ENCODE data around the gene FBXL19.
"Not testable (repeated sequence)": the region's sequence is repeated elsewhere in the genome, so short reads cannot be mapped to it uniquely, and the experiment has no call there.

FBXL19 gene

GRCh38 chr16:30923554-30924075, at the start of gene FBXL19:
Gene FBXL19, plus strand, starts transcription at chr16:30923572. Its CDS starts 2,183 bp downstream, at chr16:30925755.
- no peak for FAIRE-seq

- FAIRE-seq: no peak
These were observed 49.0 kb upstream of the FBXL19 start for GRCh38 chr16:30874244-30874820.

- no peak for FAIRE-seq
These were observed 48.3 kb upstream of the FBXL19 start for GRCh38 chr16:30874821-30875717.

GRCh38 chr16:30875871-30876801, 47.2 kb upstream of the FBXL19 start:
- FAIRE-seq: no peak

- FAIRE-seq: no peak
These were observed 46.5 kb upstream of the FBXL19 start for GRCh38 chr16:30876867-30877266.

- FAIRE-seq: no peak
These were observed 40.7 kb upstream of the FBXL19 start for GRCh38 chr16:30882429-30883310.

GRCh38 chr16:30884760-30885159, 38.6 kb upstream of the FBXL19 start:
- FAIRE-seq: no peak

- no peak for FAIRE-seq
These were observed 38.2 kb upstream of the FBXL19 start for GRCh38 chr16:30885196-30885595.

GRCh38 chr16:30886145-30886544, 37.2 kb upstream of the FBXL19 start:
- no peak for FAIRE-seq

GRCh38 chr16:30887927-30888326, 35.4 kb upstream of the FBXL19 start:
- no peak for FAIRE-seq

- FAIRE-seq: no peak
These were observed 34.4 kb upstream of the FBXL19 start for GRCh38 chr16:30888856-30889499.

GRCh38 chr16:30889721-30890120, 33.7 kb upstream of the FBXL19 start:
- FAIRE-seq: no peak

- FAIRE-seq: not testable (repeated sequence)
These were observed 32.1 kb upstream of the FBXL19 start for GRCh38 chr16:30891043-30891823.

GRCh38 chr16:30892670-30893416, 30.5 kb upstream of the FBXL19 start:
- no peak for FAIRE-seq

GRCh38 chr16:30893417-30893743, 30.0 kb upstream of the FBXL19 start:
- no peak for FAIRE-seq

GRCh38 chr16:30893744-30894539, 29.4 kb upstream of the FBXL19 start, which contains the start of gene BCL7C:
Gene BCL7C, minus strand, starts transcription at chr16:30894077. Its CDS starts 133 bp downstream, at chr16:30893944.
- FAIRE-seq: no peak

- FAIRE-seq: no peak
These were observed 28.6 kb upstream of the FBXL19 start for GRCh38 chr16:30894540-30895368.
